ENCODE data around the gene TYW1B. TPM values are rescaled to one million over a fixed set of nuclear protein-coding genes. Genes with fewer than 3 reads are reported as not detected.
"Not testable (repeated sequence)": the region's sequence is repeated elsewhere in the genome, so short reads cannot be mapped to it uniquely, and the experiment has no call there.

TYW1B gene
- total RNA-seq, 1 donor from 2014 or later, result 3.1 TPM

DNA sequence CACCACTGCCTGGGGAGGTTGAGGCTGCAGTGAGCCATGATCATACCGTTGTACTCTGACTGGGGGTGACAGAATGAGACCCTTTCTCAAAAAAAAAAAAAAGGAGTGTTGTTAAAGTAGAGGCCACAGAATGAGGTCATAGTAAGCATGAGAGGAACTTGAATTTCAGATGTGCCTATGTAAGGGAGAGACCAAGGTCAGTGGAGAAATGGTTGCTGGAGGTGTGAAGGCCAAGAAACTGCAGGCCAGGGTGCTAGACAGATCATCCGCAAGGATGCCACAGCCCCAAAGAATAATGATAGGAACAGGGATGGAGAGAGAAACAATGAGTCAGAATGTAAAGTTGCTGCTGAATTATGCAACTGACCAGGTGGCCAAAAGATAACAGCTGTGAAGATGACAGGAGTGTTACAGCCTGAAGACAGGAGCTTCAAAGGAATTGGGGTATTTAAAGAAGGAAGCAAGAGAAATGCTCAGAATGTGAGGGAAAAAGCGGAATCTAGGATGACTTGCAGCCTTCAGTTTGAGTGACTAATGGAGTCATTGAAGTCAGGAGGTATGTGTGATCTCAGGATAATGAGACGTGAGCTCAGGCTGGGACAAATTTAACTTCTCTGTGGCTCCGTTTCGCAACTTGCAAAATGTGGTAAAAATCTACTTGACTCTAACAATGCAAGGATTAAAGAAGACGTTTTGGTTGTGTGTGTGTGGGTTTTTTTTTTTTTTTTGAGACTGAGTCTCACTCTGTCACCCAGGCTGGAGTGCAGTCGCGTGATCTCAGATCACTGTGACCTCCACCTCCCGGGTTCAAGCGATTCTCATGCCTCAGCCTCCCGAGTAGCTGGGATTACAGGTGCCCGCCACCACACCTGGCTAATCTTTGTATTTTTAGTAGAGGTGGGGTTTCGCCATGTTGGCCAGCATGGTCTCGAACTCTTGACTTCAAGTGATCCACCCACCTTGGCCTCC is 22.2 kb downstream of the TYW1B start:
- no peak overlapping the region for H3K27ac Mint-ChIP-seq
- peaks cover 22% of the 10 kb centered on the region for H3K36me3 Mint-ChIP-seq
- H3K4me1 Mint-ChIP-seq (ENCODE audit: unreplicated experiment), result no peaks in the 10 kb centered on the region
- TF ChIP-seq, protein P1, sequence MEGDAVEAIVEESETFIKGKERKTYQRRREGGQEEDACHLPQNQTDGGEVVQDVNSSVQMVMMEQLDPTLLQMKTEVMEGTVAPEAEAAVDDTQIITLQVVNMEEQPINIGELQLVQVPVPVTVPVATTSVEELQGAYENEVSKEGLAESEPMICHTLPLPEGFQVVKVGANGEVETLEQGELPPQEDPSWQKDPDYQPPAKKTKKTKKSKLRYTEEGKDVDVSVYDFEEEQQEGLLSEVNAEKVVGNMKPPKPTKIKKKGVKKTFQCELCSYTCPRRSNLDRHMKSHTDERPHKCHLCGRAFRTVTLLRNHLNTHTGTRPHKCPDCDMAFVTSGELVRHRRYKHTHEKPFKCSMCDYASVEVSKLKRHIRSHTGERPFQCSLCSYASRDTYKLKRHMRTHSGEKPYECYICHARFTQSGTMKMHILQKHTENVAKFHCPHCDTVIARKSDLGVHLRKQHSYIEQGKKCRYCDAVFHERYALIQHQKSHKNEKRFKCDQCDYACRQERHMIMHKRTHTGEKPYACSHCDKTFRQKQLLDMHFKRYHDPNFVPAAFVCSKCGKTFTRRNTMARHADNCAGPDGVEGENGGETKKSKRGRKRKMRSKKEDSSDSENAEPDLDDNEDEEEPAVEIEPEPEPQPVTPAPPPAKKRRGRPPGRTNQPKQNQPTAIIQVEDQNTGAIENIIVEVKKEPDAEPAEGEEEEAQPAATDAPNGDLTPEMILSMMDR (conservative IDR thresholded peaks at IDR 0.05), result no peak
- no peaks in the 10 kb centered on the region for H3K9me3 Mint-ChIP-seq
- no peak for DNase-seq (ENCODE audit: extremely low spot score, unreplicated experiment)
- H3K4me3 Mint-ChIP-seq, result no peak overlapping the region
- no peaks in the 10 kb centered on the region for H3K27me3 Mint-ChIP-seq

DNA sequence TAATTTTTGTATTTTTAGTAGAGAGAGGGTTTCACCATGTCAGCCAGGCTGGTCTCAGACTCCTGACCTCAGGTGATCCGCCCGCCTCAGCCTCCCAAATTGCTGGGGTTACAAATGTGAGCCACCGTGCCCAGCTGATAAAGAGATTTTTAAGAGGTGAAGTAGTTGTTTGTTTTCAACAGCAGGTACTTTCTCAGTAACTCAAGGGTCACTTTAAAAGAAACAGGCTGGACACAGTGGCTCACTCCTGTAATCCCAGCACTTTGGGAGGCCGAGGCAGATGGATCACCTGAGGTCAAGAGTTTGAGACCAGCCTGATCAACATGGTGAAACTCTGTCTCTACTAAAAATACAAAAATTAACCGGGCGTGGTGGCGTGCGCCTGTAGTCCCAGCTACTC is 24.2 kb downstream of the TYW1B start:
- not testable (repeated sequence) for H3K9me3 Mint-ChIP-seq; H3K4me1 Mint-ChIP-seq (ENCODE audit: unreplicated experiment); H3K27me3 Mint-ChIP-seq; DNase-seq (ENCODE audit: extremely low spot score, unreplicated experiment); H3K4me3 Mint-ChIP-seq; H3K27ac Mint-ChIP-seq
- peaks cover 19% of the 10 kb centered on the region for H3K36me3 Mint-ChIP-seq

DNA sequence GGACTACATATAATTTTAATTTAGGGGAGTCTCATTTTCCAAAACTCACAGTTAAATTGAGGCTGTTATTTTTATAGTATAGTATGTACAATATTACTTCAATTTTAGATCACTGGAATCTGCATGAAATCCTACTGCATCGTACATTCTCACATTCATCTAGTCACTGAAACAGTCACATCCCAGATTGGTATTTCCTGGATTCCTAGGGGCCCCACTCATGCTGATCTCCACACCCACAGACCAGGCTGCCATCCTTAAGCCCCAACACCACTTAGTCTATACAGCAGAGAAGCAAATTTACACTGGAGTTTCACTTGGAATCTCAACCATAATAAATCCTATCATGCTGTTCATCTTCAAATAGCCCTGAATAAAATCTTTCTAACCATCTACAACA is 26.4 kb downstream of the TYW1B start:
- H3K9me3 Mint-ChIP-seq; H3K27me3 Mint-ChIP-seq; H3K27ac Mint-ChIP-seq; DNase-seq (ENCODE audit: extremely low spot score, unreplicated experiment); H3K4me3 Mint-ChIP-seq; H3K4me1 Mint-ChIP-seq (ENCODE audit: unreplicated experiment): not testable (repeated sequence)
- peaks cover 20% of the 10 kb centered on the region for H3K36me3 Mint-ChIP-seq

DNA sequence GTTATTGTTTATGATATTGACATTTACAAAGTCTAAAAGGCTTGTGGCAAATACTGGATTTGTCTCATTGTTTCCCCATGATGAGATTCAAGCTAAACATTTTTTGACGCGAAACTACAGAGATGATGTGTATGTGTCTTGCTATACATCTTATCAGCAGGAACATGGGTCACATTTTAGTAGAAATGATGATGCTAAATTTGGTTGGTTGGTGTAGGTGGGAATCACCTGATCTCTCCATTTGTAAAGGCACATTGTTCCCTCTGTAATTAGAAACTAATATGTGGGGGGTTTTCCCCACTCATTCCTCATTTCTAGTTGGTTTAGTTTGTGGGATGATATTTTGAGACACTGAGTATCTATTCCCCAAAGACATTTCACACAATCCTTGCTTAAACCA is 32.6 kb downstream of the TYW1B start:
- not testable (repeated sequence) for H3K9me3 Mint-ChIP-seq; DNase-seq (ENCODE audit: extremely low spot score, unreplicated experiment); H3K27me3 Mint-ChIP-seq; H3K4me3 Mint-ChIP-seq; H3K27ac Mint-ChIP-seq; H3K4me1 Mint-ChIP-seq (ENCODE audit: unreplicated experiment)
- peaks cover 13% of the 10 kb centered on the region for H3K36me3 Mint-ChIP-seq

DNA sequence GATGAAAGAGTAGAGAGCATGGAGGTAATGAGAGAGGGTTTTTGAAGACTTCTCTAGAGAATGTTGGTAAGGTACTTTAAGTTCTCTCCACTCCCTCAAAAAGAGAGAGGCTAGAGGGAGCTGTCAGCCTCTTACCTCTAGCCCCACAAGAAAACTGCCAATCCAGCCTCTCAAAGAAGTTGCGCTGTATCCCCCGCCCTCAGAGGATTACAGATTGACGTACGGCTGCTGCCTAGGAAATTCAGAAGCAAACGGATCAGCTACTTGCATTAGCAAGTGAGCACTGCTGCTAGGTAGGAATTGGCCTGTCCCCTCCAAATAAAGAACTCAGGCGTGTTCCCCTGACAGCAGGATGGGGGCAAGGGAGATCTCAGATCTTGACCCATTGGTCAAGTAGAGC is 34.2 kb downstream of the TYW1B start:
- H3K4me1 Mint-ChIP-seq (ENCODE audit: unreplicated experiment), result no peaks in the 10 kb centered on the region
- H3K27me3 Mint-ChIP-seq, result no peaks in the 10 kb centered on the region
- no peak overlapping the region for H3K4me3 Mint-ChIP-seq
- H3K27ac Mint-ChIP-seq, result no peak overlapping the region
- H3K9me3 Mint-ChIP-seq, result no peaks in the 10 kb centered on the region
- TF ChIP-seq, protein P1 (conservative IDR thresholded peaks at IDR 0.05), result no peak
- no peak for DNase-seq (ENCODE audit: extremely low spot score, unreplicated experiment)
- peaks cover 13% of the 10 kb centered on the region for H3K36me3 Mint-ChIP-seq

DNA sequence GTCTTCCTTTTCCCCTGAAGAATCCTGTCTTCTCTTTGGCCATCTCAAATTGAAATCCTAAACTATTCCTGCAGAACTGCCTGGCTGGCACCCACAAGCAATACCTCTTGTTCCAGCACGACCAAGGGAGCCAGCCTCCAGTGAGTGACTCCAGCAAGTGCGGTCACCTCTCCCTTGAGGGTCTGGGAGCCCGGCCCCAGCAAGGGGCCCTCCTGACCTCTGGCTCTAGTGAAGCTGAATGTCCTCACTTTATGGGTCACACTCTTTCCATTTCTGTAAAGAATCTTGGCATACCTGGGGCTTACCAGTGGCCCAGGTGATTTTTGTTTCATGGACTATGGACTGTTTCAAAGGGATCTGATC is 37.3 kb downstream of the TYW1B start:
- H3K27me3 Mint-ChIP-seq; H3K4me3 Mint-ChIP-seq; H3K4me1 Mint-ChIP-seq (ENCODE audit: unreplicated experiment); DNase-seq (ENCODE audit: extremely low spot score, unreplicated experiment); H3K27ac Mint-ChIP-seq; H3K36me3 Mint-ChIP-seq; H3K9me3 Mint-ChIP-seq: not testable (repeated sequence)

DNA sequence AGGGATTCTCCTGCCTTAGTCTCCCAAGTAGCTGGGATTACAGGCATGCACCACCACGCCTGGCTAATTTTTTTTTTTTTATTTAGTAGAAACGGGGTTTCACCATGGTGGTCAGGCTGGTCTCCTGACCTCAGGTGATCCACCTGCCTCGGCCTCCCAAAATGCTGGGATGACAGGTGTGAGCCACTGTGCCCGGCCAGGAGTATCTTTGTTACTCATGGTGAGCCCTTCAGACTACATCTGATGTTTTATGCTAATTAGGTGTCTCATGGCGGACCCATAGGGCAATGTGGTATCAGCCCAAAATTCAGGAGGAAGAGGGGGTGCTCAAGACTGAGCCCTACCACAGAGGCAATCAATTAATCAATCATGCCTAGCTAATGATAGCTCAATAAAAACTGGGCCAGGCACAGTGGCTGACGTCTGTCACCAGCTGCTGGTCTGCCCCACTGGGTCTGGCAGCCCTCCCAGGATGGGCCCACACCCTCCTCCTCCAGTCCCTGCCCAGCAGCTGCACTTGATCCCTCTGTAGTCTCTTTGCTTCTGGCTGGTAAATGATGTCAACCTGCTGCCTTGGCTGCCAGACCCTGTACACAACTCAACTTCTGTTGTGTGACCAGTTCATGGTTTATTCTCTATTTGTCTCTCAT is 37.8 kb downstream of the TYW1B start:
- H3K9me3 Mint-ChIP-seq, result not testable (repeated sequence)

More for the DNA sequence above, 37.8 kb downstream of the TYW1B start:
- not testable (repeated sequence) for H3K36me3 Mint-ChIP-seq; H3K4me3 Mint-ChIP-seq; DNase-seq (ENCODE audit: extremely low spot score, unreplicated experiment); H3K4me1 Mint-ChIP-seq (ENCODE audit: unreplicated experiment); H3K27ac Mint-ChIP-seq; H3K27me3 Mint-ChIP-seq

Data from type B pancreatic cell (in vitro differentiated cells).